HepG2 (cell line): ENCODE measurements around the gene ELOVL5. TPM values are rescaled to one million over a fixed set of nuclear protein-coding genes. Genes with fewer than 3 reads are reported as not detected.
A peak's percentile ranks its signal among the peaks of the same experiment; 100 is the strongest.

Experiments
- ATAC-seq: fragments of 200-7000 bp; cut with Tn5 transposase; 3 replicates; pipeline ENCODE4 v1.9.1; 2020; ENCODE audit warnings: mild to moderate bottlenecking, moderate library complexity
- BruUV-seq: library from RNA; stranded (reverse); fragments of 400-500 nt; replicated peaks from 2 replicates; lab custom pipeline; 2021; lab: Mats Ljungman, UMichigan
- CTCF ChIA-PET: fragments of 300-600 bp; formaldehyde crosslinking; extraction: SDS; loops from one replicate; lab custom pipeline; 2021; ENCODE audit warnings: low total read pairs, inconsistent platforms, low intra/inter-chr PET ratio; lab: Yijun Ruan, JAX
- POLR2A ChIA-PET: fragments of 350-600 bp; sonication (Branson Sonifier 250); formaldehyde crosslinking; loops from one replicate; lab custom pipeline; 2020; ENCODE audit warnings: antibody characterized with exemption, inconsistent platforms; lab: Yijun Ruan, JAX
- DNase-seq: peaks from one replicate; pipeline ENCODE4 v3.0.0-alpha.2; 2015; ENCODE audit warnings: low spot score
- FAIRE-seq: peaks from 3 replicates; lab custom pipeline; 2011; peaks lifted over from hg19 to GRCh38; lab: Jason Lieb, UNC
- H2AFZ ChIP-seq: one replicate; pipeline ENCODE4 v1.6.1; 2011; ENCODE audit warnings: low read length, inconsistent platforms
- H3K27ac ChIP-seq: fragments of 300-600 bp; 3 replicates; pipeline ENCODE4 v1.8.0; 2011; ENCODE audit warnings: mixed run types, mild to moderate bottlenecking, mixed read lengths, low read length, inconsistent platforms; ENCODE audit not compliant: insufficient read depth; ENCODE audit errors: extremely low read length
- H3K27me3 ChIP-seq, 2 experiments: fragments of 200-600 bp in 1 of 2; 2 replicates in 1 of 2; 3 replicates in 1 of 2; pipeline versions ENCODE4 v1.6.0 to v1.8.0; 2011; ENCODE audit warnings: low read length in 2 of 2, mild to moderate bottlenecking in 2 of 2, moderate library complexity in 2 of 2, inconsistent platforms in 1 of 2; ENCODE audit not compliant: insufficient read depth in 2 of 2, control insufficient read depth in 1 of 2
- H3K36me3 ChIP-seq, 2 experiments: fragments of 200-600 bp in 1 of 2; replicated peaks in 1 of 2; 2 replicates in 1 of 2; 3 replicates in 1 of 2; pipeline versions ENCODE4 v1.5.1 to v1.8.0; 2011; ENCODE audit warnings: low read length in 2 of 2, inconsistent platforms in 1 of 2; ENCODE audit not compliant: insufficient read depth in 2 of 2, control insufficient read depth in 1 of 2
- H3K4me1 ChIP-seq: 2 replicates; pipeline ENCODE4 v1.5.1; 2012; ENCODE audit warnings: low read length, inconsistent platforms; ENCODE audit not compliant: insufficient read depth
- H3K4me2 ChIP-seq: 2 replicates; pipeline ENCODE4 v1.6.0; 2011; ENCODE audit warnings: low read depth, low read length, inconsistent platforms
- H3K4me3 ChIP-seq, 3 experiments: fragments of 200-600 bp in 1 of 3; sonication (generic), shearing (Covaris generic) in 1 of 3; replicated peaks in 1 of 3; 2 replicates each; pipeline ENCODE4 v1.5.1; 2011 to 2016; ENCODE audit warnings: low read length in 3 of 3, inconsistent platforms in 2 of 3, low read depth in 2 of 3, mild to moderate bottlenecking in 2 of 3, control low read depth in 1 of 3, mixed read lengths in 1 of 3; ENCODE audit not compliant: insufficient read depth in 1 of 3
- H3K79me2 ChIP-seq: one replicate; pipeline ENCODE4 v1.6.1; 2011; ENCODE audit warnings: low read length, inconsistent platforms; ENCODE audit not compliant: insufficient read depth
- H3K9ac ChIP-seq: 2 replicates; pipeline ENCODE4 v1.6.0; 2011; ENCODE audit warnings: mild to moderate bottlenecking, low read depth, low read length, inconsistent platforms; ENCODE audit not compliant: insufficient read depth
- H3K9me3 ChIP-seq: 2 replicates; pipeline ENCODE4 v1.5.1; 2012; ENCODE audit warnings: mild to moderate bottlenecking, low read length
- H4K20me1 ChIP-seq: 2 replicates; pipeline ENCODE4 v1.6.0; 2011; ENCODE audit warnings: inconsistent platforms, mild to moderate bottlenecking, low read length, moderate library complexity; ENCODE audit not compliant: insufficient read depth
- FOXO4 ChIP-seq: sonication (generic); formaldehyde crosslinking; conservative IDR thresholded peaks from 2 replicates; pipeline ENCODE4 v1.8.1; 2023; ENCODE audit warnings: missing genetic modification reagents
- GZF1 ChIP-seq: sonication (generic); formaldehyde crosslinking; IDR thresholded peaks from 2 replicates; pipeline ENCODE4 v1.5.1; 2020; ENCODE audit warnings: mild to moderate bottlenecking, missing genetic modification reagents
- MAF1 ChIP-seq: sonication (generic); formaldehyde crosslinking; IDR thresholded peaks from 2 replicates; pipeline ENCODE4 v1.5.0; 2020; ENCODE audit warnings: missing genetic modification reagents, borderline replicate concordance
- MAX ChIP-seq: IDR thresholded peaks from 2 replicates; pipeline ENCODE4 v1.6.1; 2012; ENCODE audit warnings: inconsistent platforms
- MEIS1 ChIP-seq: sonication (generic); formaldehyde crosslinking; IDR thresholded peaks from 2 replicates; pipeline ENCODE4 v1.9.0; 2021; ENCODE audit warnings: mild to moderate bottlenecking, missing genetic modification reagents, moderate library complexity, borderline replicate concordance
- MYNN ChIP-seq: sonication (generic); formaldehyde crosslinking; IDR thresholded peaks from 2 replicates; pipeline ENCODE4 v1.4.0; 2020; ENCODE audit warnings: mild to moderate bottlenecking, low read depth, missing genetic modification reagents
- POLR2AphosphoS2 ChIP-seq: IDR thresholded peaks from 2 replicates; pipeline ENCODE4 v1.6.1; 2011; ENCODE audit warnings: low read depth, low read length, improper control_type of control experiment
- RBM39 ChIP-seq: fragments of 200-400 bp; formaldehyde crosslinking; IDR thresholded peaks from one replicate; pipeline ENCODE4 v1.6.1; 2018; ENCODE audit warnings: antibody characterized with exemption, mild to moderate bottlenecking, low read depth, low read length; ENCODE audit not compliant: poor library complexity, severe bottlenecking
- STAG1 ChIP-seq: sonication (generic); formaldehyde crosslinking; IDR thresholded peaks from 2 replicates; pipeline ENCODE4 v1.4.0; 2020; ENCODE audit warnings: missing genetic modification reagents
- TCF7 ChIP-seq: sonication (generic); IDR thresholded peaks from 2 replicates; pipeline ENCODE4 v1.6.1; 2016; ENCODE audit warnings: antibody characterized with exemption, low read depth
- TRIM24 ChIP-seq: sonication (generic); formaldehyde crosslinking; IDR thresholded peaks from 2 replicates; pipeline ENCODE4 v1.8.0; 2022; ENCODE audit warnings: mild to moderate bottlenecking, missing genetic modification reagents
- U2AF1 ChIP-seq: fragments of 200-400 bp; formaldehyde crosslinking; optimal IDR thresholded peaks from 2 replicates; pipeline ENCODE3; 2017; ENCODE audit warnings: mild to moderate bottlenecking, low read depth, low read length
- ZMYM2 ChIP-seq: sonication (generic); formaldehyde crosslinking; IDR thresholded peaks from 2 replicates; pipeline ENCODE4 v1.8.0; 2022; ENCODE audit warnings: mild to moderate bottlenecking, missing genetic modification reagents
- ZMYM3 ChIP-seq: sonication (generic); formaldehyde crosslinking; IDR thresholded peaks from 2 replicates; pipeline ENCODE4 v1.5.1; 2020; ENCODE audit warnings: mild to moderate bottlenecking, missing genetic modification reagents
- ZNF44 ChIP-seq: sonication (generic); formaldehyde crosslinking; IDR thresholded peaks from 2 replicates; pipeline ENCODE4 v1.5.1; 2020; ENCODE audit warnings: mild to moderate bottlenecking, missing genetic modification reagents
- ZNF446 ChIP-seq: sonication (generic); formaldehyde crosslinking; IDR thresholded peaks from 2 replicates; pipeline ENCODE4 v1.5.0; 2020; ENCODE audit warnings: mild to moderate bottlenecking, missing genetic modification reagents
- ZNF800 ChIP-seq: sonication (generic); formaldehyde crosslinking; IDR thresholded peaks from 2 replicates; pipeline ENCODE4 v1.4.0; 2020; ENCODE audit warnings: missing genetic modification reagents
- ZNF891 ChIP-seq: sonication (generic); formaldehyde crosslinking; IDR thresholded peaks from 2 replicates; pipeline ENCODE4 v1.5.0; 2020; ENCODE audit warnings: mild to moderate bottlenecking, missing genetic modification reagents
- WGBS: methylation state at CpG from one replicate; pipeline ENCODE4 v1.1.6; 2017; ENCODE audit warnings: low lambda C conversion rate; 5-methylcytosine and 5-hydroxymethylcytosine counted together
- in situ Hi-C: cut with HindIII; loops from 2 replicates; pipeline ENCODE4 v1.10.0; 2017; ENCODE audit warnings: low pct_unique_long_range_greater_than_20kb; ENCODE audit not compliant: extremely low pct_ligation_motif_present
- intact Hi-C: fragments of 100-400 bp; cut with micrococcal nuclease; formaldehyde crosslinking; loops from one replicate; pipeline ENCODE4 v1.10.0; 2022; ENCODE audit not compliant: unreplicated experiment
- polyA plus RNA-seq, 8 experiments: library from polyadenylated mRNA; depleted of rRNA in 3 of 8; stranded (reverse) in 7 of 8; unstranded in 1 of 8; fragments of >200 nt; fragmentation: Illumina TruSeq in 4 of 8; extraction: Trizol in 4 of 8; gene quantifications; 2 replicates each; pipeline versions ENCODE4 v1.2.1 to v1.2.3, GENCODE V29; 2011 to 2016; ENCODE audit warnings: low read depth in 4 of 8, missing spikeins in 1 of 8, mixed read lengths in 1 of 8; ENCODE audit not compliant: insufficient read depth in 1 of 8
- total RNA-seq, 5 experiments: library from RNA; depleted of rRNA; stranded (reverse); fragments of >200 nt; fragmentation: Illumina TruSeq; extraction: Trizol; gene quantifications; 2 replicates each; pipeline ENCODE4 v1.2.3, GENCODE V29; 2016; ENCODE audit warnings: low read depth in 1 of 5

The ELOVL5 gene
- total and polyA plus RNA-seq, 2 of the 13 experiments (the other 11 are each of a cell fraction or from before 2014, with no cell fraction given) = 50.1 to 72.4 TPM

GRCh38 chr6:53359095-53359842 lies 10.5 kb upstream of the ELOVL5 start (continued):
- TF ChIP-seq ZNF800 (CRISPR knock-in tag) = peak; percentile 49; the same call in 1 of the 2 replicates
- TF ChIP-seq U2AF1 = peak; percentile 44
- peak; percentile 55 for TF ChIP-seq ZMYM3 (CRISPR knock-in tag)
- TF ChIP-seq MEIS1 (CRISPR knock-in tag) = peak; percentile 74; the same call in 1 of the 2 replicates

GRCh38 chr6:53358440-53359094 lies 9.8 kb upstream of the ELOVL5 start:
- H2AFZ ChIP-seq = peak overlapping the region; percentile 5
- DNase-seq (no peak), FAIRE-seq (peak; percentile 21), ATAC-seq (peak; percentile 15; the same call in 2 of the 3 replicates)
- peak overlapping the region; percentile 80 for H3K9ac ChIP-seq
- 21% methylated on average over 17 of the region's 17 CpGs for WGBS
- BruUV-seq = TSS peak; percentile 97
- intact Hi-C loops (loop anchor here (1.0 to 5.0 kb wide), 3 partner anchors 9 to 74 kb away; no protein-coding TSS in a partner anchor), in situ Hi-C loops (no loop called here)
- no peaks in the 10 kb centered on the region for H4K20me1 ChIP-seq
- ChIA-PET POLR2A (interaction anchor here (0.9 to 1.6 kb wide), 11 partner anchors 9 to 503 kb away, joined by 3 to 11 read pairs (median 5); partner anchors contain the start of gene GSTA4), CTCF (no interaction called here)
- peaks cover 0 to 17% of the 10 kb centered on the region in 2 experiments; a peak in 3 of 5 replicates for H3K27me3 ChIP-seq
- no peaks in the 10 kb centered on the region for H3K9me3 ChIP-seq
- H3K4me2 ChIP-seq = peak overlapping the region; percentile 99
- no peaks in the 10 kb centered on the region for H3K36me3 ChIP-seq
- H3K79me2 ChIP-seq = no peaks in the 10 kb centered on the region
- peak overlapping the region; percentile 82 for H3K27ac ChIP-seq
- peak overlapping the region; percentile 58 to 82 (median 67) for H3K4me3 ChIP-seq
- H3K4me1 ChIP-seq = peaks cover 42% of the 10 kb centered on the region
- TF ChIP-seq TCF7 = peak; percentile 6; the same call in 1 of the 2 replicates
- no peak for TF ChIP-seq POLR2AphosphoS2
- 0 out of 2 replicates have a peak, but pooled peaks have one; percentile 38 for TF ChIP-seq TRIM24
- TF ChIP-seq MYNN = peak; percentile 26; the same call in 1 of the 2 replicates
- TF ChIP-seq MAF1 (CRISPR knock-in tag) = no peak
- TF ChIP-seq ZNF891 = peak; percentile 68; the same call in 1 of the 2 replicates
- 0 out of 2 replicates have a peak, but pooled peaks have one; percentile 46 for TF ChIP-seq ZNF446 (CRISPR knock-in tag)
- TF ChIP-seq FOXO4 (CRISPR knock-in tag) = 0 out of 2 replicates have a peak, but pooled peaks have one; percentile 73
- TF ChIP-seq ZNF44 (CRISPR knock-in tag) = 0 out of 2 replicates have a peak, but pooled peaks have one; percentile 1
- TF ChIP-seq ZMYM2 = peak; percentile 62; the same call in 1 of the 2 replicates
- TF ChIP-seq MAX = peak; percentile 15; the same call in 1 of the 2 replicates
- no peak for TF ChIP-seq RBM39
- no peak for TF ChIP-seq GZF1 (CRISPR knock-in tag)
- TF ChIP-seq STAG1 = peak; percentile 2; the same call in 1 of the 2 replicates
